DMS 273 treated with DMSO at 0.1 percent for 48 hours (cell line): ENCODE results near the gene CLEC2L.

Experiments
- DNase-seq: peaks from one replicate; lab custom pipeline; 2025; lab: John Stamatoyannopoulos, UW

CLEC2L gene

DNA sequence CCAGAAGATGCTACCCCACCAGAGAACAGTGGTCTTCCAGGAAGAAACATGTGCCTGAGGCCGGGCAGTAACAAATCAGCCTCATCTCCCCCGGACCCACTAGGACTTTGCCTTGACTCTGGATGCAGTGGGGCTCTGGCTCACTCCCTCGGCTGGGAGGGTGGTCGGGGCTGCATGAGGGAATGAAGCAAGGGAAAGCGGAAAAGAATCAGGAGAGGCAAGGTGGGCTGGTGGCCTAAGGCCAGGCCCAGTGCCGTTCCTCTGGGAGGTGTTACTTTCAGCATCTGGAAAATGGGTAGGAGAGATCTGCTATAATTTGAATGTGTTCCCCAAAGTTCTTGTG lies 51.8 kb downstream of the CLEC2L start:
- DNase-seq: no peak

DNA sequence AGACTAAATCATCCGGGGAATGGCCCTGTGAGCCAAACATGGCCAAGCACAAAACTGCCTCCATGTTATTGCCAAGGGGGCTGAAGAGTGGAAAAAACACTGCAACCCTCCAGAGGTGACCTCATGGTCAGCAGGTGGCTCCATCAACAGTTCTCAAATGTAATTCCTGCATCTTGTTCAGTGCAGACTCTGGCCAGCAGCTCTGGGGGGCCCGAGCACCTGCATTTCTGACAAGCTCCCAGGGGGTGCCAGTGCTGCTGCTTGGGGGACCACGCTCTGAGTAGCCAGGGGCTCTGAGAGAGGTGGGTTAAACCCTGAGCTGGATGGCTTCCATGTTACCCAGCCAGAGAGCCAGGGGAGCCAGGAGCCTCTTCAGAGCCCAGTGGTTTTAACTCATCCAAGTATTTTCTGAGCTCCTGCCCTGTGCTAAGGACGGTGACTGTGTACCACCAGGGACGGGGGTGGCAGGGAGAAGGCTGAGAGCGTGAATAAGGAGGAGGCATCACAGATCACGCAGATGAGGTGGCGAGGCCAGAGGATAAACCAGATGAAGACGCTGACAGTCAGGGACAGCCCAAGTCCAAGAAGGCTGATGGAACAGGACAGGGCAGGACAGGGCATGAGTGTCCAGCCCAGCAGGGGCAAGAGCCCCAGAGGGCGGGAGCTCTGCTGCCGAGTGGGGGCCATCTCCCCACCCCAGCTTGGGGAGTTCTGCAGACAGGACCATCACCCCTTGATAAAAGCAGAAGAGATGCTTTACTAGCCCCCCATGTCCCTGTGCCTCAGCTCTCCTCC lies 52.9 kb downstream of the CLEC2L start:
- DNase-seq: no peak

DNA sequence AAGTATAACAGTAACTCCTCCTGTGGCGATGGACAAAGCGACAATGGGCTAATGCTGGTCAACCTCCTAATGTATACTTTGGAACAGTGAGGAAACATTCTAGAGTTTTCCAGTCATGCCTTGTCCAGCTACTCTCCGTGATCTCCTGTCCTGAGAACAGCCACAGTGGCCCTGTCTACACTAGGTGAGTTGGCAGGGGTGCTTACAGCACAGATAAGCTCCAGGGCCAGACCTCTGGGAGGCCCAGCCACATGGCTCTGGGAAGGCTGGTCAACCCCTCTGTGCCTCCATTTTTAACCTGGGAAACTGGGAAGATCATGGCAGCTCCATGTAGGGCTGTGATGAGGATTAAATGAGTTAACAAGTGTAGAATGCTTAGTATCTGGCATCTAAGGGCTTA lies 57.0 kb downstream of the CLEC2L start:
- no peak for DNase-seq

DNA sequence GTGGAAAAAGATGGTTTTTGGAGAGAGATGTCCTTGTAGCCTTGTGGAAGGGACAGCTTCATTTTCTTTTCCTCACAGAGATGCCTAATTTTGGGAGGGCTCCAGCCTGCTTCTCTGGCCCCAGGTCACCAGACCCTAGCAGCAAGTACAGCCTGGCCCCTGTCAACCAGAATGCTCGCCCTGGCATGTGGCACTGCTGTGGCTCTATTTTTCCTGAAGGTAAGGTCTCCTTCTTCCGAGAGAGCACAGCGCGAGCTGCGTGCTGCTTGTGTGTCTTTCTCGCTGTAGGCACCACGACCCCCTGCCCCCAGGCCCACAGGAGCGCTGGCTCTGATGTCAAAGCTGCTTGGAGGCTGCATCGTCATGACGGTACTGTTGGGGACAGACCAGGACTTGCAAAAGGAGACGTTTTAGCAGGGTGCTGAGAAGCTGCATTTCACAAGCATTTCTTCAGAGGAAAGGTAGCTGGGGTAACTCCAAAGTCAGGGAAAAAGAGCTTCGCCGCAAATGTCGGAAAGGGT lies 58.7 kb downstream of the CLEC2L start:
- DNase-seq: no peak

DNA sequence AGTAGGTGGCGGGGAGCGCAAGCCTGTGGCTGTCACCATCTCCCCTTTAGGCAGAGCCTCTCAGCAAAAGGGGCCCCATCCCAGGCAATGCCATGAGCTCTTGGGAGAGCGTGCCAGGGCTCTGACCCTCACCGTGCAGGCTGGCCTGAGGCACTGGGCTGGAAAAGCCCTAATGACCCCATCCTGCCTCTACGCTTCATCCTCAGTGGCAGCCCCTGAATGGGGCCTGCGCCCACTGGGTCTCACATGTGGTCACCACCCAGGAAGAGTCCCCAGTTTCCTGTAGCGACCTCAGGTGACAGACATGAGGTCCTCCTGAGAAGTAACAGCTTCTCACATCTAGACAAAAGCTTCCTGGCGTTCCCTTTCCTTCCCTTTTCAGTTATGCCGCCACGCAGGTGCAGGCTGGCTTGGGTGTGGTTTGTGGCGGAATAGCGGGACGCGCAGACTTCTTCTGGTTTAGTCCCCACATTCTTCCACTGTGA lies 59.2 kb downstream of the CLEC2L start:
- no peak for DNase-seq

DNA sequence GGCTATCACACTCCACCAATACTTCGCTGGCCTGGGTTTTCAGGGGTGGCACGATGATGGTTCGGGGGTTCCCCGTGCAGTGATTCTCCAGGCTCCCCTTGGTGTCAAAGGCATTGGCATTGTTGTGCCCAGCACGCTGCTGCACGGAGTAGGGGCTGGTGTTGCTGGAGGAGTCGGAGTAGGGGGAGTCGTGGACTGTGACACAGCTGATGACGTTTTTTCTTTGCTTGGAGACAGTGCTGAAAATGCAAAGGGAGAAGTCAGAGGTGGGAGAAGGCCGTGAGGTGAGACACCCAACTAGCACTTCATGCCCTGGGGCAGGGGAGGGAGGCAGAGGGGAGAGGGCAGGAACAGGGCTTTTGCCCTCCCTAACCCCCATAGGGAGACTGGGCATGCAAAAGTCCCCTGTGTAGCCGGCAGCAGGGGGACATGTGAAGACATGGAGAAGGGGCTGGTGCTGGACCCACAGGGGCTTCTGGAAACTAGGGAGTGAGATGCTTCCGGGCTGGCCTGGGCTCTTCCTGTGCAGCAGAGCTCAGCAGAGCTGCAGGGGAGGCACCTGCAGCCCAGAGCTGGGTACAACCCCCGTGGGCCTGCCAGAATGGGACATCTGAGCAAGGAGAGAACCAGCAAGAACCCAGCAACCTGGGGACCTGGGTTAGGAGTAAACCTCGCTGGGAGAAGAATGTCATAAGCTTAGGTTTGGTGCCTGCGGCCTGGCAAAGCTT lies 60.5 kb downstream of the CLEC2L start:
- DNase-seq: no peak

DNA sequence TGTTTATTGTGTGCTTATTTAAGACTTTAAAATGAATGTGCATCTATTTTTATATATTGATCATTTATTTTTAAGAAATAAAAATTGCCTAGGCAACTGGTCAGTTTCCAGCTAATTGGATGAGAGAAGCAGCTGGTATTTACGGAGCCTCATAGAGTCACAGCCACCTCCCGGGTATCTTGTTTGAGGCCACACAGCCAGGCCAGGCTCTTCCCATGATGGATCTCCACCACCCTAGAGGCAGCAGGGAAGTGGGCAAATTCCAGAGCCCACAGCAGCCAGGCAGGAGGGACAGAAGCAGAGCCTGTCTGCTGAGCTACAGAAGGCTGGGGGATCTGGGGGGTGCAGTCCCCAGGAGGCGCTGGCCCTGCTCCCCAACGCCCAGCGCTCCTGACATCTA lies 61.6 kb downstream of the CLEC2L start:
- no peak for DNase-seq

DNA sequence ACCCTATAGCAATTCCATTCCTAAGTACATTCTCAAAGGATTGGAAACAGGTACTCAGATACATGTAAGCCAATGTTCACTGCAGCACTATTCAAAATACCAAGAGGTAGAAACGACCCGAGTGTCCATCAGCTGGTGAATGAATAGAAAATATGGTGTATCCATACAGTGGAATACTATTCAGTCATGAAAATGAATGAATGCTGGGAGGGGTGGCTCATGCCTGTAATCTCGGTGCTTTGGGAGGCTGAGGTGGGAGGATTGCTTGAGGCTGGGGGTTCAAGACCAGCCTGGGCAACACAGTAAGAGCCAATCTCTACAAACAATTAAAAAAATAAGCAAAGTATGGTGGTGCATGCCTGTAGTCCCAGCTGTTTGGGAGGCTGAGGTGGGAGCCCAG lies 62.8 kb downstream of the CLEC2L start:
- no peak for DNase-seq

DNA sequence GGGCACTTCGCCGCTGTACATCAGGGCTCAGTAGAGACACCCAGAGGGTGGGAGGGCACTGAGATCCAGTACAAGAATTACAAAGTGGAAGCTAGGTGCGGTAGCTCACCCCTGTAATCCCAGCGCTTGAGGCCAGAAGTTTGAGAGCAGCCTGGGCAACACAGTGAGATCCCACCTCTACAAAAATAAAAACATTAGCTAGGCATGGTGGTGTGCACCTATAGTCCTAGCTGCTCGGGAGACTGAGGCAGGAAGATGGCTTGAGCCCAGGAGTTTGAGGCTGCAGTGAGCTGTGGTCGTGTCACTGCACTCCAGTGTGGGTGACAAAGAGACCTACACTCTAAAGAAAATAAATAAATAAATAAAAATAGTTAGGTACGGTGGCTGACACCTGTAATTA lies 64.0 kb downstream of the CLEC2L start:
- no peak for DNase-seq

DNA sequence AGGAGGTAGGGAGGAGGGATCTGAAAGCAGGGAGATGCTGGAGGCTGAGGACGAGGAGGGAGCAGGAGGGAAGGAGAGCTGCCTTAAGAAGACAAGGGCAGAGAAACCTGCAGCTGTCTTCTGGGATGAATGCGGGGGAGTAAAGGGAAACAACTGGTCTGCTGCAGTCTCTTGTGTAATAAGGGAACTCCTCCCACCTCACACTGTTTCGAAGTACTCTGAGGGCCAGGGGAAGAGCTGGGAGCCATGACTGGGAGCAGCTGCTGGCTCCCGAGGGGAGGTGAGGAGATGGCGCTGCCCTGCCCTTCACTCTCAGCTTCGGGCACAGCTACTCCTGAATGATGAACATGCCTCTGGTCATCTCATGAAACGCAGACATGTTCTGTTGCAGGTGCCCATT lies 65.1 kb downstream of the CLEC2L start:
- DNase-seq: no peak

DNA sequence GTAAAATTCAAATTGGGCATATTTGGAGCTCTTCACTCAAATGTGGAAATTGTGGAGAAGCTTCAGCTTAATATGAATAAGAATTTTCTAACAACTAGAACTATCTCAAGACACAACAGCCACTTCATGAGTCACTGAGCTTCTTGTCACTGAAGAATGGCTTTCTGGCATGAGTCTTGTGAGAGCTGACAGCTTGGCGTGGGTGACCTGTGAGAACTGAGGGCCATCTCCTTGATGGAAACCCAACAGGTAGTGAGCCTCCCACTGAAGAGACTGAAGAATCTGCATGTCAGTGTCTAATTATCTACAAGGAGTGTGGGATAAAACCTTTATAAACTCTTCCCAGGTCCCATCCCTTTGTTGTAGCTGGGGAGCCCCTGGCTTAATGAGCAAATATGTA lies 66.0 kb downstream of the CLEC2L start:
- no peak for DNase-seq

DNA sequence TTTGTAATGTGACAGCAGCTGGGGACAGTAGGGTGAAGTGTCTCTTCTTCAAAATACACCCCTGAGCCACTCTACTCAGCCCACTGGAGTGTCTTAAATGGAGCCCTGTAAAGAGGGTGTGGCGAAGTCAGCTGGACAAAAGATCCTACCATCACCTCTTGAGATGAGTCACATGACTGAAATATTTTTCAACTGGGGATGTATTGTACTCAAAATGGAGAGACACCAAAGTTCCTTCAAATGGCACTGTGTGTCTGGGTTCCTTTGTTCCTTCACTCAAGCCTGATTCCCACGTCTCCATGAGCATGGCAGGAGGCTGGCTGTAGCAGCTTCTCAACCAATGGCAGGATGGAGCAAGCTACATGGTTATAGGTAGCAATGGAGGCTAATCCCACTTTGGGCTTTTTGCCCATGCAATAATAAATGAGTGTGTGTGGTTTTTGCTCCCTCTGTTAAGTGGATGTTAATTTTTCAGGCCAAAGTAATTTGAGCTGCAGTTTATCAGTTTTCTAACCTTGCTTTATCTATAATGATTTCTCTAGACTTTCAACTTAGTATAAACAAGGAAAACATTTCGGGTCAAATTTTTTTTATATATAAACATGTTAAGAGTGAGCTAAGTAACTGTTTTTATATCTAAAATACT lies 68.2 kb downstream of the CLEC2L start:
- no peak for DNase-seq

DNA sequence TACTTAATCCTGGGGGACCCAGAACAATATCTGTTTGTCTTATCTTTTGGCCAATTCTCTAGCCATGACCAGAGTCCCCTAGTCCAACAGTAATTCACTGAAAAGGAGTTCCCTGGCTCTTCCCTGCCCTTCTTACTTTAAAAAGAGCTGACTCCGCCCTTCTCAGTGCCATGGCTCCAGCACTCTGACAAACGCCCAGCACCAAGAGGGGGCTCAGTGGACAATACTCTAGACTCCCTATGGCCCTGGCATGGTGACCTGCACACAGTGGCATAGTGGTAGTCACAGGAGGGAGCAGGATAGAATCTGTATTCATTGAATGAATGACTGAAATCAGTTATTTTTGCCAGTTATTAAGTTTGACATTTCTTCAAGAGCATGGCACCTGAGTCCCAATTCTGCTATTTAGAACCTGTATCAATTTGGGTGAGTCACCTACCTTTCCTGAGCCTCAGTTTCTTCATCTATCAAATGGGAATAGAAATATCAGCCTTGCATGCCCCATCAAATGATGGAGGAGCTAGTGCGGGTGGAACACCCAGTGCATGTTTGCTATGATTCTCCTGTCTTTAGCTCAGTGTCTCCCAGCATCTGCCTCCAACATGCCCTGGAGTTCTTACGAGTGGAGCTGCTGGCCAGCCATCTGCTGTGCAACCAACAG lies 69.4 kb downstream of the CLEC2L start:
- no peak for DNase-seq

DNA sequence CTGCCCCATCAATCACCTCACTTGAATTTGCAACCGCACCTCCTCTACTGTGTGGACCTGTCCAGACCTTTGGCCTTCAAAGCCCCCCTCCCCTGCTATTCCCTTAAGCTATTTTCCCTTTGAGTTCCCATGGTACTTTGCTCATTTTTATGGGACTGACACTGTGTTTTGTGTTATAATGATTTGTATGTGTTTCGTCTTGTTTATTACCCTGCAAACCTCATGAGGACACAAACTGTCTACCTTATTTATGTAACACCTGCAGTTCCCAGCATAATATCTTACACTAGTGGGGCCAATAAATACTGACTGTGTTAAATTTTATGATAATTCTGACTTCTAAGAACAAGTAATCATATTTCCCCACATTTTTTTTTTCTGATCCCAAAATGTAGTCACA lies 70.6 kb downstream of the CLEC2L start:
- no peak for DNase-seq
